H1 (cell line): ENCODE measurements around the gene UBE2F. TPM values are rescaled to one million over a fixed set of nuclear protein-coding genes. Genes with fewer than 3 reads are reported as not detected.

Experiments used
- CTCF ChIA-PET: fragments of 300-600 bp; sonication (Branson Sonifier 250); formaldehyde crosslinking; loops from one replicate; lab custom pipeline; 2021; ENCODE audit not compliant: partially characterized antibody; lab: Charles Lee
- POLR2A ChIA-PET: fragments of 300-600 bp; sonication (Branson Sonifier 250); formaldehyde crosslinking; loops from one replicate; lab custom pipeline; 2021; ENCODE audit warnings: inconsistent platforms; ENCODE audit not compliant: partially characterized antibody; lab: Charles Lee
- DNase-seq, 2 experiments: peaks; one replicate each; pipeline versions ENCODE4 v3.0.0 to v3.0.0-alpha.2; 2010 to 2022; ENCODE audit warnings: low spot score in 2 of 2, low read depth in 1 of 2, mixed read lengths in 1 of 2
- FAIRE-seq: peaks from 2 replicates; lab custom pipeline; 2011; peaks lifted over from hg19 to GRCh38; lab: Jason Lieb, UNC
- H2AFZ ChIP-seq: 2 replicates; pipeline ENCODE4 v1.8.1; 2012; ENCODE audit warnings: low read length, inconsistent platforms
- H2AK5ac ChIP-seq: 2 replicates; pipeline ENCODE4 v1.6.1; 2013; ENCODE audit warnings: low read depth, low read length
- H2BK120ac ChIP-seq: replicated peaks from 2 replicates; pipeline ENCODE3; 2013; ENCODE audit warnings: low read depth, low read length, inconsistent platforms
- H2BK12ac ChIP-seq: 2 replicates; pipeline ENCODE4 v1.6.1; 2013; ENCODE audit warnings: low read depth, low read length
- H2BK15ac ChIP-seq: 2 replicates; pipeline ENCODE4 v1.6.1; 2013; ENCODE audit warnings: low read length
- H2BK20ac ChIP-seq: 2 replicates; pipeline ENCODE4 v1.6.1; 2013; ENCODE audit warnings: low read length
- H2BK5ac ChIP-seq: 2 replicates; pipeline ENCODE4 v1.6.1; 2013; ENCODE audit warnings: low read depth, low read length
- H3K14ac ChIP-seq: 2 replicates; pipeline ENCODE4 v1.6.1; 2013; ENCODE audit warnings: inconsistent platforms; ENCODE audit not compliant: insufficient read length
- H3K18ac ChIP-seq: 2 replicates; pipeline ENCODE4 v1.6.1; 2013; ENCODE audit warnings: low read length; ENCODE audit errors: extremely low read depth
- H3K23ac ChIP-seq: 2 replicates; pipeline ENCODE4 v1.6.1; 2013; ENCODE audit warnings: inconsistent platforms; ENCODE audit not compliant: insufficient read length
- H3K23me2 ChIP-seq: 2 replicates; pipeline ENCODE4 v1.6.1; 2013; ENCODE audit warnings: low read depth, low read length
- H3K27ac ChIP-seq: 2 replicates; pipeline ENCODE4 v1.6.1; 2011; ENCODE audit warnings: low read depth, low read length, inconsistent platforms
- H3K27me3 ChIP-seq, 4 experiments: replicated peaks in 1 of 4; 1 replicate in 1 of 4; 2 replicates in 3 of 4; pipeline versions ENCODE4 v1.6.1 to v1.8.1; 2011 to 2013; ENCODE audit warnings: low read length in 3 of 4, mild to moderate bottlenecking in 3 of 4, inconsistent platforms in 2 of 4, mixed read lengths in 2 of 4, moderate library complexity in 1 of 4; ENCODE audit not compliant: control insufficient read depth in 3 of 4, insufficient read depth in 3 of 4; ENCODE audit errors: extremely low read depth in 1 of 4
- H3K36me3 ChIP-seq, 4 experiments: 2 replicates each; pipeline versions ENCODE4 v1.6.1 to v1.8.1; 2011 to 2013; ENCODE audit warnings: mild to moderate bottlenecking in 4 of 4, low read length in 3 of 4, moderate library complexity in 2 of 4, control low read depth in 1 of 4, inconsistent platforms in 1 of 4; ENCODE audit not compliant: insufficient read depth in 4 of 4, control insufficient read depth in 2 of 4
- H3K4ac ChIP-seq: replicated peaks from 2 replicates; pipeline ENCODE3; 2013; ENCODE audit warnings: low read length, low read depth, mixed read lengths, inconsistent platforms; ENCODE audit not compliant: insufficient read length
- H3K4me1 ChIP-seq, 4 experiments: replicated peaks in 1 of 4; 1 replicate in 1 of 4; 2 replicates in 3 of 4; pipeline versions ENCODE4 v1.6.1 to v1.8.1; 2011 to 2013; ENCODE audit warnings: low read length in 3 of 4, inconsistent platforms in 2 of 4, mixed read lengths in 1 of 4; ENCODE audit not compliant: insufficient read depth in 4 of 4, control insufficient read depth in 3 of 4
- H3K4me2 ChIP-seq, 2 experiments: 2 replicates each; pipeline versions ENCODE4 v1.6.1 to v1.8.1; 2011 to 2013; ENCODE audit warnings: low read depth in 2 of 2, low read length in 2 of 2, control low read depth in 1 of 2, inconsistent platforms in 1 of 2, mild to moderate bottlenecking in 1 of 2; ENCODE audit not compliant: insufficient read depth in 1 of 2
- H3K4me3 ChIP-seq, 4 experiments: fragments of 200-600, 300-600 bp in 1 of 4; sonication (generic), shearing (Covaris generic), sonication (Bioruptor Twin) in 1 of 4; 2 replicates each; pipeline versions ENCODE4 v1.5.1 to v1.8.1; 2011 to 2016; ENCODE audit warnings: low read length in 4 of 4, low read depth in 3 of 4, control low read depth in 2 of 4, inconsistent platforms in 2 of 4, mild to moderate bottlenecking in 2 of 4, mixed read lengths in 1 of 4, moderate library complexity in 1 of 4; ENCODE audit not compliant: insufficient read depth in 2 of 4; ENCODE audit errors: extremely low read depth in 1 of 4
- H3K56ac ChIP-seq: replicated peaks from 2 replicates; pipeline ENCODE3; 2013; ENCODE audit warnings: low read depth, mild to moderate bottlenecking, mixed read lengths, low read length, inconsistent platforms; ENCODE audit not compliant: insufficient read length
- H3K79me1 ChIP-seq: 2 replicates; pipeline ENCODE4 v1.6.1; 2013; ENCODE audit warnings: low read depth, low read length, control low read depth
- H3K79me2 ChIP-seq, 2 experiments: 2 replicates each; pipeline versions ENCODE4 v1.6.1 to v1.8.1; 2012 to 2013; ENCODE audit warnings: low read length in 2 of 2, mild to moderate bottlenecking in 2 of 2, inconsistent platforms in 1 of 2; ENCODE audit not compliant: insufficient read depth in 2 of 2, control insufficient read depth in 1 of 2
- H3K9ac ChIP-seq, 4 experiments: replicated peaks in 1 of 4; 1 replicate in 1 of 4; 2 replicates in 3 of 4; pipeline versions ENCODE4 v1.6.1 to v1.8.1; 2011 to 2013; ENCODE audit warnings: low read depth in 3 of 4, low read length in 3 of 4, control low read depth in 2 of 4, mild to moderate bottlenecking in 2 of 4, moderate library complexity in 2 of 4, inconsistent platforms in 1 of 4; ENCODE audit errors: extremely low read depth in 1 of 4
- H3K9me3 ChIP-seq, 2 experiments: 2 replicates each; pipeline versions ENCODE4 v1.6.1 to v1.8.1; 2012 to 2013; ENCODE audit warnings: mild to moderate bottlenecking in 2 of 2, moderate library complexity in 2 of 2, control low read depth in 1 of 2, inconsistent platforms in 1 of 2, low read depth in 1 of 2, low read length in 1 of 2, mixed read lengths in 1 of 2; ENCODE audit not compliant: insufficient read depth in 2 of 2
- H4K20me1 ChIP-seq, 2 experiments: replicated peaks in 1 of 2; 2 replicates each; pipeline versions ENCODE3 to v1.8.1; 2011 to 2013; ENCODE audit warnings: inconsistent platforms in 2 of 2, low read length in 2 of 2, mild to moderate bottlenecking in 1 of 2; ENCODE audit not compliant: insufficient read depth in 2 of 2, control insufficient read depth in 1 of 2
- H4K5ac ChIP-seq: 2 replicates; pipeline ENCODE4 v1.6.1; 2013; ENCODE audit warnings: low read length, low read depth, mixed read lengths, inconsistent platforms; ENCODE audit not compliant: insufficient read length
- H4K8ac ChIP-seq: 2 replicates; pipeline ENCODE4 v1.8.0; 2013; ENCODE audit warnings: mild to moderate bottlenecking, moderate library complexity, low read length, inconsistent platforms; ENCODE audit not compliant: insufficient read depth; ENCODE audit errors: extremely low read depth
- H4K91ac ChIP-seq: replicated peaks from 2 replicates; pipeline ENCODE3; 2013; ENCODE audit warnings: low read length, mixed read lengths, inconsistent platforms; ENCODE audit not compliant: insufficient read length
- CBX8 ChIP-seq: fragments of 300-800, 300-1000 bp; sonication (generic); IDR thresholded peaks from 2 replicates; pipeline ENCODE4 v1.7.1; 2016; ENCODE audit warnings: low read depth, low read length, borderline replicate concordance
- CEBPB ChIP-seq: IDR thresholded peaks from 2 replicates; pipeline ENCODE4 v1.6.1; 2012; ENCODE audit warnings: low read depth, low read length
- E2F6 ChIP-seq: IDR thresholded peaks from 2 replicates; pipeline ENCODE4 v1.6.1; 2012; ENCODE audit warnings: inconsistent platforms
- EGR1 ChIP-seq: IDR thresholded peaks from 2 replicates; pipeline ENCODE4 v1.6.1; 2011; ENCODE audit warnings: low read depth, low read length, borderline replicate concordance
- FOSL1 ChIP-seq: IDR thresholded peaks from 2 replicates; pipeline ENCODE4 v1.6.1; 2011; ENCODE audit warnings: mild to moderate bottlenecking, low read depth, low read length, moderate library complexity; ENCODE audit not compliant: insufficient read depth
- JUN ChIP-seq: IDR thresholded peaks from 2 replicates; pipeline ENCODE4 v1.6.1; 2011; ENCODE audit warnings: low read depth, mild to moderate bottlenecking, improper control_type of control experiment, low read length
- JUND ChIP-seq: IDR thresholded peaks from 2 replicates; pipeline ENCODE4 v1.6.1; 2011; ENCODE audit warnings: mild to moderate bottlenecking, improper control_type of control experiment, low read length
- NANOG ChIP-seq: IDR thresholded peaks from 2 replicates; pipeline ENCODE4 v1.6.1; 2011; ENCODE audit warnings: low read length, low read depth, mild to moderate bottlenecking, inconsistent platforms; ENCODE audit not compliant: insufficient read depth, poor library complexity, severe bottlenecking
- PHF8 ChIP-seq: fragments of 200-600 bp; sonication (generic); conservative IDR thresholded peaks from 2 replicates; pipeline ENCODE4 v1.7.1; 2012; ENCODE audit warnings: low read depth, mild to moderate bottlenecking, inconsistent platforms, low read length, moderate library complexity
- RXRA ChIP-seq: IDR thresholded peaks from 2 replicates; pipeline ENCODE4 v1.6.1; 2011; ENCODE audit warnings: low read depth, mild to moderate bottlenecking, low read length, moderate library complexity; ENCODE audit not compliant: insufficient read depth
- SIX5 ChIP-seq: IDR thresholded peaks from 2 replicates; pipeline ENCODE4 v1.6.1; 2011; ENCODE audit warnings: mild to moderate bottlenecking, low read depth, low read length
- SP2 ChIP-seq: IDR thresholded peaks from 2 replicates; pipeline ENCODE4 v1.6.1; 2012; ENCODE audit warnings: mild to moderate bottlenecking, low read length, inconsistent platforms
- TAF1 ChIP-seq: IDR thresholded peaks from 2 replicates; pipeline ENCODE4 v1.6.1; 2011; ENCODE audit warnings: mild to moderate bottlenecking, low read depth, low read length
- TBP ChIP-seq: IDR thresholded peaks from 2 replicates; pipeline ENCODE4 v1.6.1; 2011; ENCODE audit warnings: low read depth, low read length, improper control_type of control experiment
- WGBS, 2 experiments: shearing (Covaris generic) in 1 of 2; methylation state at CpG; one replicate each; pipeline versions ENCODE4 v1.1.6 to v1.1.7; 2013 to 2015; ENCODE audit warnings: low lambda C conversion rate in 2 of 2, mixed read lengths in 2 of 2, inconsistent platforms in 1 of 2, low coverage in 1 of 2, missing lambda C conversion rate in 1 of 2; ENCODE audit not compliant: insufficient replicate concordance in 2 of 2, insufficient coverage in 1 of 2, insufficient read length in 1 of 2; ENCODE audit errors: extremely low coverage in 1 of 2, missing lambda C conversion rate in 1 of 2; 5-methylcytosine and 5-hydroxymethylcytosine counted together
- polyA plus RNA-seq, 7 experiments: library from polyadenylated mRNA; depleted of rRNA in 3 of 7; stranded (reverse) in 5 of 7; unstranded in 2 of 7; fragments of >200 nt in 5 of 7; fragments of 200-250 nt in 2 of 7; gene quantifications; 1 replicate in 5 of 7; 2 replicates in 1 of 7; 4 replicates in 1 of 7; pipeline versions ENCODE4 v1.2.1 to v1.2.3, GENCODE V29; 2011 to 2013; ENCODE audit warnings: missing spikeins in 2 of 7, mixed read lengths in 2 of 7
- total RNA-seq: library from RNA; stranded (reverse); fragmentation: NEBNext Ultra II Directional; extraction: Animal tissue kit (Norgen Biotek cat#: 25700); gene quantifications from 2 replicates; pipeline ENCODE4 v1.2.1, GENCODE V29; 2021

The UBE2F gene
- total and polyA plus RNA-seq, 2 of the 8 experiments (the other 6 are each of a cell fraction or from before 2014, with no cell fraction given): 43.3 to 59.8 TPM

- FAIRE-seq (no peak), DNase-seq (no peak)
- CTCF ChIA-PET: no interaction called here
- Histone ChIP-seq H3K14ac (no peak overlapping the region), H3K18ac (no peak overlapping the region), H3K9me3 (no peaks in the 10 kb centered on the region), H3K36me3 (no peaks in the 10 kb centered on the region), H3K79me2 (no peaks in the 10 kb centered on the region), H2BK20ac (no peak overlapping the region), H3K27ac (no peak overlapping the region), H3K4ac (no peak overlapping the region), H3K4me3 (no peak overlapping the region), H4K5ac (no peak overlapping the region), H4K91ac (no peak overlapping the region), H2BK120ac (no peak overlapping the region), H3K23ac (no peak overlapping the region), H2BK15ac (no peak overlapping the region), H2BK12ac (no peak overlapping the region), H2AFZ (no peak overlapping the region), H2BK5ac (no peak overlapping the region), H3K27me3 (no peaks in the 10 kb centered on the region), H4K8ac (no peak overlapping the region), H2AK5ac (no peak overlapping the region), H3K23me2 (no peaks in the 10 kb centered on the region), H3K4me2 (no peak overlapping the region), H3K9ac (no peak overlapping the region)
- WGBS, 2 experiments: 80% methylated on average over 9 of the region's 9 CpGs; no CpG with 5 or more reads in 1 of the 2 experiments
- no peak for TF ChIP-seq RXRA
- TF ChIP-seq JUND: no peak
- no peak for TF ChIP-seq SIX5
- no peak for TF ChIP-seq E2F6
- TF ChIP-seq EGR1: no peak
- no peak for TF ChIP-seq TAF1
- no peak for TF ChIP-seq CBX8
- TF ChIP-seq JUN: no peak
- no peak for TF ChIP-seq TBP
- TF ChIP-seq FOSL1: no peak
- TF ChIP-seq SP2: no peak
- TF ChIP-seq NANOG: no peak
- TF ChIP-seq CEBPB: no peak
- no peak for TF ChIP-seq PHF8
- TF ChIP-seq, all 59 proteins: peak for 0
- Histone ChIP-seq H3K79me1 (no peaks in the 10 kb centered on the region), H3K56ac (no peak overlapping the region), H3K4me1 (no peaks in the 10 kb centered on the region), H4K20me1 (no peaks in the 10 kb centered on the region)
- POLR2A ChIA-PET: no interaction called here
Measured at GRCh38 chr2:237929979-237930378, 36.8 kb upstream of the UBE2F start.
